Measurements from ENCODE around the gene CCDC174. TPM values are rescaled to one million over a fixed set of nuclear protein-coding genes. Genes with fewer than 3 reads are reported as not detected.
A peak's percentile ranks its signal among the peaks of the same experiment; 100 is the strongest.
"Not testable (repeated sequence)": the region's sequence is repeated elsewhere in the genome, so short reads cannot be mapped to it uniquely, and the experiment has no call there.

Gene CCDC174
- total RNA-seq, 1 donor from 2014 or later, result 11.7 TPM

- DNase-seq, result no peak
Observed at GRCh38 chr3:14627815-14628214, 23.7 kb upstream of the CCDC174 start.

DNA sequence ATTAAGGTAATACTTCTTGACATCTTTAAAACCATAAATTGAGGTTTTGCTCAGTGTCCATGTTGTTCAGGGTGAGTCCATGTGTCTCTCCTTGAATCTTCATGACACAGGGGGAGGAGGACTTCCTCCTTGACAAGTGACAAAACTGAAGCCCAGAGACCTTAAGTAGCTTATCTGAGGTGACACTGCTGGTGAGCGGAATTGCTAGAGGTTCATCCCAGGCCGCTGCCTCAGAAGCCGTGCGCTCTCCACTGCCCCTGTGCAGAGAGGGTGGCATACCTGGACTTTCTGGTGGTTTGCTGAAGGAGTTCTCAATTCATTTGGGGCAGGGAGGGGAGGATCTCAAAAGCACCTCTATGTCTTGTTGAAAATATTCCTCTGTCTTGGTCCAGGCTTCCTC, 23.2 kb upstream of the CCDC174 start:
- no peak for DNase-seq

GRCh38 chr3:14630404-14631100, 21.0 kb upstream of the CCDC174 start:
- DNase-seq, result no peak

- no peak for DNase-seq
Observed at GRCh38 chr3:14631101-14631497, 20.5 kb upstream of the CCDC174 start.

DNA sequence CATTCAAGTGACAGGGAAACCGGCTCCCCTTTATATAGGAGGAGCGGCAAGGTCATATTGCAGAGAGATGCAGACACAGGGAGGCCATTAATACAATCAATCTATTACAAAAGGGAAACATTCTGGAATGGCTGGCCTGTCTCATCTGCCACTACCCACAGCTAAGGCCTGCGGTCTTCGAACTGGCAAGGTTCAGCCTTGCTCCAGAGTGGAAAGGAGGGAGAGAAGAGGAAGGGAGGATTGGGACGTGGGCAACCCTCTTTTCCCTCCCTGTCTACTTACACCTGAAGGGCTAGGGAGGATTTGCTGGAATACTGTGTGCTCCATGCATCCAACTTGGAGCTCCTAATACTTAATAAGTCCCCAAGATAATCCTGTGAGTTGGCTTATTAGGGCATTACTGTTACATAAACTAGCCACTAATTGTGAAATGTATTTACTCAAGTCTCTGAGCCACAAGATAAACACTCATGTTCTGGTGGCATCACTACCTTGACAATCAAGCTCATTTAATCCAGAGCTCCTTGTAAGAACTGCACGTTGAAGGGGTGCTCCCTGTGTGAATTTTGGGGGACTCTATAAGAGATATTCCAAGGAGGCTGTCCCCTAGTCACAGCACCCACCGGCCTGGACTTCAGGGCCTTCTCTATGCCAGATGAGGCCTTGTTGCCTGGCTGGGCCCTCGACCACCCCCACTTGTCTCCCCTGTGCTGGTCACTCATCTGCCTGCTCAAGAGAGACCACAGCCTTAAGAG, 19.7 kb upstream of the CCDC174 start:
- DNase-seq, result no peak

GRCh38 chr3:14632442-14632930, 19.1 kb upstream of the CCDC174 start:
- no peak for DNase-seq

DNA sequence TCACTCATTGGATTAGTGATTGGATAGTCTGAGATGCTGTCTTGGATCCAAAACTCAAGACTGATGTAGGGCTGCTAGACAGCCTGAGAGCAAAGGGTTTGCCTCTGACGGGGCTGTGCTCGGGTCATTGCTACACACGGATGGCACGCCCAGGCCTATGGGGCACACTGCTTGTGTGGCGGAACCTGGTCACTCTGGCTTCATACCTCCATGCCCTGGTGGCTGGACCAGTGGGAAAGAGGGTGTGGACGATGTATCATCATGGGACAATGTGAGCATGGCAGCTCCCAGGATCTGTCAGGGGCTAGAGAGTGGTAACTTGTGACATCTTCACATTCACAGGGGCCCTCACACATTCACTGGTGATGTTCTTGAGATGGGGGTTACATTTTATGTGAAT, 18.1 kb upstream of the CCDC174 start:
- no peak for DNase-seq

- no peak for DNase-seq
Observed at GRCh38 chr3:14633819-14634424, 17.6 kb upstream of the CCDC174 start.

DNA sequence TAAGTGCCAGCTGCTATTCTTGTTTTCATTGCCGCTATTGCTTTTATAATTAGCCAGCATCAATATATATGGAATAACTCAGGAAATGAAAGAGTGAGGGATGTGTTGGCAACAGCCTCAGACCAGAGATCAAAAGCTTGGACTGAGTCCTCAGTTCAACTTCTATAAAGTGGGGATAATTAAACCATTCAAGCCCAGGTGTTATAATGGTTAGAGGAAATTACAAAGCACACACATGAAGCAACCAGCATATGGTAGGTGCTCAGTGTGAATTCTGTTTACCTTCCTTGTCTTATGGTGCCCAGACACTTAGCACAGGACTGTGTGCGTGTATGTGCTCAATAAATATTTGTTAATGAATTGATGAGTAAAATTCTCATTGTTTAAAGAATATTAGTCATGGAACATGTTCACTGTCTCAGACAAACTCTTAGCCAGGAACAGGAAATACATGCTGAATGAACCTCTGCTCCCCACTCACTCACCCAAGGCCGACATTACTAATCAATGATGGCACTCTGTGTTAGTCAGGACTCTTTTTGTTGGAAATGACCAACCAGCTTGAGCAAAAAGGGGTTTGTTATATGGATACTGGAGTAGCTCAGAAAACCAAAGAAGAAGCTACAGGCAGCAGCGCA, 16.7 kb upstream of the CCDC174 start:
- DNase-seq, result no peak

DNA sequence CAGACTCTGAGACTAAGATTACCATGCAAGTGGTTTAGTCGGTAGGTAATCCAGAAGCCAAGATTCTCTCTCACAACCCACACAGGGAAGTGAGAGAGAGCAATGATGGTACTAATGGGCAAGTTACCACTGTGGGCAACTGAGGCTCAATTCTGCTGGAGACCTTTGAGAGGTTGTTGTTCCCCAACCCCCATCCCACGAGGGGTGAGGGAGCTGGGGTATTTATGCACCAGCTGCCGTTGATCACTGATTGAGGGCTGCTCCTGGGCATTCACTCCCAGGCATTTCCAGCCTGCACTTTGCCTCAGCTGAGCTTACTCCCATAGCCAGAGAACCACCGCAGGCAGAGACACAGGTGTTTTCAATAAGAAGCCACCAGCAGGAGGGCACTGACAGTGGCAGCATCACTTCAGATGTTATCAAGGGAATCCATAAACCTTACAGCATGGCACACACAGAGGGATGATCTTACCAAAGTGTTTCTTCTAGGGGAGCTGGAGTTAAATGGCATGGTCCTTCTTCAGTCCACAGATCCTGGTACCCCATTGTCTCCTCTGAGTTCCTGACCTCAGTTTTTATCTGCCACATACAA, 15.0 kb upstream of the CCDC174 start:
- no peak for DNase-seq

DNA sequence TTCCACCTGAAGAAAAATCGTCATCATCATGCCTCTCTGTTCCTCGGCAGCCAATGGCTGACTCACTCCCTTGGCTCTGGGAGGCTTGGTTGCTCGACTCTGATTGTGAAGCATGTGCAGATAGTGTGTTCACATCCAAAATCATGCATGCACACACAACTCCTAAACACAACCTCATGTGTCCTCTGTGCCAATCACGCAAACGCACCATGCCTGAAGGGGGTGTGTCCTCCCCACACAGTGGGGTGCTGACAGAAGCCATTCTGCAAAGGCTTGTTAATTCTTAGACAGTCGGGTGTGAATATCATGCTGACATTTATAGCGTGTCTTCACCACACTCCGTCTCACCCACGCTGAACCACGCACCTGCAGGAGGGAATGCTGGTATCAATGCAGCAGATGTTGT, 11.4 kb upstream of the CCDC174 start:
- peak; percentile 51 for DNase-seq

DNA sequence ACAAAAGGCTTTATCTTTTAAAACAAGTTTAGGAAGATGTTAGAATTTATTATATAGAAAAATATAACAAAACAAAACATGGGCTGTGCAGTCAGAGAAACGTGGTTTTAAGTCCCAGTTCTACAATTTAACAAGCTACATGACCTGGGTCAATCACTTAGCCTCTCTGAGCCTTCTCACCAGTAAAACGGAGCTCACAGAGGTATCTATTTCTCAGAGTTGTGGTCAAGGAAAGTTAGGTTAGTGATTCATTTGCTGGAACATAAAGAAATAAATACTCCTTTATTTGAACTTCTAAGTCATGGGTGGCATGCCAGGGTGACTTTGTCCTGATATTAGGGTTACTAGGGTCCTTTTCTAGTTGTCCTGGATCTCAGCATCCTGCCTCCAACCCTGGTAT, 10.8 kb upstream of the CCDC174 start:
- no peak for DNase-seq

DNA sequence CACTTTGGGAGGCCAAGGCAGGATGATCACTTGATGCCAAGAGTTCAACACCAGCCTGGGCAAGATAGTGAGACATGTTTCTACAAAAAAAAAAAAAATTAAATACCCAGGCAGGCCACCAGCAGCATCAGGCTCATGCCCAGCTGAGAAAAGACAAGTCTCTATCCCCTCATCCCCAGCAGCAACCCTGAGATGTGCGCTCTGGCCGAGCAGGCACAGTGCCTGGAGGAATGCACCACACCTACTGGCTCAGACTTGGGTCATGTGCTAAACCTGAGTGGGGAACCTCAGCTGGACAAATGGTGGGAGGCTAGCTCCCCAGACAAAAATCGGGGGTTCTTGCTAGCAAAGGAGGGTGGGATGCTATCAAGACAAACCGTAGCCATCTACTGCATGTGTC, 10.2 kb upstream of the CCDC174 start:
- DNase-seq, result no peak

- no peak for DNase-seq
Observed at GRCh38 chr3:14645453-14645852, 6.1 kb upstream of the CCDC174 start.

DNA sequence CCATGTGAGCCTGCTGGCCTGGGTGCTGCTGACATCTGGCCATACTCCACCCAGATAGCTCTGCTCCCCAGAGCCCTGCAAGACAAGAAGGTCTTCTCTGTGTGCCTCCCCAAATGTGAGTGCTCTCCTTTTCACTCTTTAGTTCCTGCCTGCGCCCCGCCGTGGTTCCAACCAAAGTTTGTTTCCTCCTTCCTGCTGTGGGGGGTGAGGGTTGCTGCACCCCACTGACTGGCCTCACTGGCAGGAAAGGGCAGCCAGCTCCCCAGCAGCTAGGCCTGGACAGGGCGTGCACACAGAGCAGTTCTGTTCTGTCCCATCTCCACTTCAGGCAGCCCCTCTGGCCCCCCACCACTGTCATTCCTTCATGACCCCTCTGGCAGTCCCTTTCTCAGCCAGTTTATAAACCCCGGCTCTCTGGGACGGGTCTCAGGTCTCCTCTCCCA, 5.4 kb upstream of the CCDC174 start:
- no peak for DNase-seq

DNA sequence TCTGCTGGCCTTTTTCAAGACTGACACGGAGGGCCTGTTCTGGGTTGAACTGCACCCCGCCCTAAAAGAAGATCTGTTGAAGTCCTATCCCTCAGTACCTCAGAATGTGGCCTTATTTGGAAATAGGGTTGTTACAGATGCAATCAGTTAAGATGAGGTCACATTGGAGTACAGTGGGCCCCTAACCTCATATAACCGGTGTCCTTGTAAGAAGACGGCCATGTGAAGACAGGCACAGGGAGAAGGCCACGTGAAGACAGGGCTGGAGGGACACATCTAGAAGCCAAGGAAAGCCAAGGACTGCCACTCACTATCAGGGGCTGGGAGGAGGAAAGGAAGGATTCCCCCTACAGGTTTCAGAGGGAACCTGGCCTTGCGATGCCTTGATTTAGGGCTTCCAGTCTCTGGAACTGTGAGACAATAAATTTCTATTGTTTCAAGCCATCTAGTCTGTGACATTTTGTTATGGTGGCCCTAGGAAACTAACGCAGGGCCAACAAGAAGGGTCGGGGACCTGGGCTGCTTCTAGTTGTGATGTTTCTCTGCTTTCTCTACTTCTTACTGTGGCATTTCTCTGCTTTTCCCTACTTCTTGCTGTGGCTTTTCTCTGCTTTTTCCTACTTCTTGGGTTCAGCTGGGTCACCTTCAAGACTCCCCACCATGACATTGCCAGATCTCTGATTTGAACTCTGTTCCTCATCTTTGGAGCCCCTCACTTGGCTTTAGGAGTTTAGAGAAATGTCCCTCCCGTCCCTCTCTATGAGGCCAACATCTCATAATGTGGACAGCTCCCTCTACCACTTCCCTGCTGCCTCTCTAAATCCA, 4.8 kb upstream of the CCDC174 start:
- no peak for DNase-seq

DNA sequence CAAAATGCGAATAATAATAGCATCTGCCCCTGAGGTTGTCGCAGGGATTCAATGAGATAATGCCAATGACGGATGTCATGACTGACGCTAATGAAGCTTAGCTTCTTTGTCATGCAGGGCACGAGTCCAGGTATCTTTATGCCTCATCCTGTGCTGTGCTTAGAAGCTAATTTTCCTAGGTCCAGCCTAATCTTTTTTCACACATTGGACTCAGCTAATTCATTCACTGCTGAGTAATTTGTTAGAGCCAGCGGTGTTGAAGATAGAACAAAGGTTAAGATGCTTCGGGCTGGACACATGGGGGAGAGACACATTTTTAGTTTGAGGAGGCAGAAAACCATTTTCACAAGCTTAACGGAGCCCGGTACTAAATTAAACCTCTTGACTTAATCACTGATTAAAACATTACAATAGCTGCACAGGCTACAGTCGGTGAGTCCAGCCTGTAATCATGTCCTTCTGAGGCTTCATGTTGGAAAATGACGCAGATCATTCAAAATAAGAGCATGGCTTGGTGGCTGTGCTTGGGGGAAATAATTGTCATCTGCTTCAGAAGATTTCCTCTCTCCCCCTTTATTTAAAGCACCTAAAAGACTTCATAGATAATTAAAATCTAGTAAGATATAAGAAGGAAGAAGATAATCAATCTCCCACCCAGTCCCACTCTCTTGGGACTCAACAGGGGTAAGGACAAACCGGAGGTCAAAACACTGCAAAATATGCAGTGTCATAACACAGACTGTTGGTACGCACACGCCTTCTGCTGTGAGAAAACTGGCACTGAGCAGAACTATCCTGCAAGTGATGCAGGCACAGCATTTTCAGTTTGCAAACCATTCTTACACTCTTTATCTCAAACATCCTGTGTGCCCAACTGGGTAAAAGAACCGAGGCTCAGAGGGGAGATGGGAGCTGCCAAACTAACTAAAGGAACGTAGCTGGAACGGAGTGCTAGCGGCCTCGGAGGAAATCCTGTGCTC, 3.3 kb upstream of the CCDC174 start:
- no peak for DNase-seq

- DNase-seq, result no peak
Observed at GRCh38 chr3:14649466-14649865, 2.1 kb upstream of the CCDC174 start.

DNA sequence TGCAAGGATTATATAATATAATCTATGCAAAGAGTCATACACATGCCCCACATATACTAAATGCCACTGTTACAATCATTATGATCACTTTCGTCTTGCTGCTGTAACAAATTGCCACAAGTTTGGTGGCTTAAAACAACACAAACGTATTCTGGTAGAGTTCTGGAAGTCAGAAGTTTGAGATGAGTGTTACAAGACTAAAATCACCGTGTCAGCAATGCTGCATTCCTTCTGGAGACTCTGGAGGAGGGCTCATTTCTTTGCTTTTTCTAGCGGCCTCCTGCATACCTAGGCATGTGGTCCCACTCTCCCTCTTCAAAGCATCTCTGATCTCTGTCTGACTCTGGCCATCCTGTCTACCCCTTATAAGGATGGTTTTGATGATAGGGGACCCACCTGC, 1.4 kb upstream of the CCDC174 start:
- no peak for DNase-seq

GRCh38 chr3:14652360-14652907, 872 bp downstream of the CCDC174 start:
- DNase-seq, result not testable (repeated sequence)
